Dedifferentiated amniotic fluid mesenchymal stem cell (primary cell): Measurements from ENCODE around the gene LMF1.
"Not testable (repeated sequence)": the region's sequence is repeated elsewhere in the genome, so short reads cannot be mapped to it uniquely, and the experiment has no call there.

Source experiments
- DNase-seq: peaks from one replicate; pipeline ENCODE4 v3.0.0-alpha.2; 2016; ENCODE audit errors: extremely low spot score

The LMF1 gene

DNA sequence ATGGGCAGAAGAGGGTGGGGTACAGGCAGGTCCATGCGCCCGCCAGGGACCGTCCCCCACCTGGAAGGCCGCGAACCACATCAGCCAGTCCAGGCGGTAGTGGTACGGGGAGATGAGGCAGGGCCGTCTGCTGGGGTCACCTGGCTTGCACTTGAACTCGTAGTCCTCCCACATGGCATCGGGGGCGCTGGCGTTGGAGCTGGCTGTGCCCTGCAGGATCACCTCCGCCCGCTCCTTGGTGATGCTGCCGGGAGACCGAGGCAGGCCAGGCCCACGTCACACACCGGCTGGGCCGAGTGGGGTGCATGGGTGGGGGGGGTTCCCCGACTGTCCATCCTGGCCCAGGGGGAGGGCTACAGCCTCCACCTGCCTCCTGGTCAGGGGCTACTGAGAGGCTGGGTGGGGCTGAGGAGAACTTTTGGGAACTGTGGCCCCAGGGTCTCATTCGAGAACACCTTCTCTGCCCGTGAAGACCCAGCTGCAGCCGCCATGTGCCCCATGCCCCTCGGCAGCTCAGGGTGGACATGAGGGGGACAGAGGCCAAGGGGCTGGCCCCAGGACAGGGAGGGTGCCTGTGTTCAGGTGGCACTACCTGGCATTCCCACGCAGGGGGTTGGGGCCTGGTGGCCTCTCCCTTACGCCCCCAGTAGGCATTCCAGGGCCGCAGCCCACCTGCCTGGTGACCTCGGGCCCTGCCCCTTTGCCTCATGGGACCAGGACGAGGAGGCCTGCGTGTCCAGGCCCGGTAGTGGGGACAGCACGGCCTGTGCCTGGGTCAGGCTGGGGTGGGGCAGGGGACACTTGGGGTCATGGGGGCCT is 100.8 kb downstream of the LMF1 start:
- DNase-seq = no peak

DNA sequence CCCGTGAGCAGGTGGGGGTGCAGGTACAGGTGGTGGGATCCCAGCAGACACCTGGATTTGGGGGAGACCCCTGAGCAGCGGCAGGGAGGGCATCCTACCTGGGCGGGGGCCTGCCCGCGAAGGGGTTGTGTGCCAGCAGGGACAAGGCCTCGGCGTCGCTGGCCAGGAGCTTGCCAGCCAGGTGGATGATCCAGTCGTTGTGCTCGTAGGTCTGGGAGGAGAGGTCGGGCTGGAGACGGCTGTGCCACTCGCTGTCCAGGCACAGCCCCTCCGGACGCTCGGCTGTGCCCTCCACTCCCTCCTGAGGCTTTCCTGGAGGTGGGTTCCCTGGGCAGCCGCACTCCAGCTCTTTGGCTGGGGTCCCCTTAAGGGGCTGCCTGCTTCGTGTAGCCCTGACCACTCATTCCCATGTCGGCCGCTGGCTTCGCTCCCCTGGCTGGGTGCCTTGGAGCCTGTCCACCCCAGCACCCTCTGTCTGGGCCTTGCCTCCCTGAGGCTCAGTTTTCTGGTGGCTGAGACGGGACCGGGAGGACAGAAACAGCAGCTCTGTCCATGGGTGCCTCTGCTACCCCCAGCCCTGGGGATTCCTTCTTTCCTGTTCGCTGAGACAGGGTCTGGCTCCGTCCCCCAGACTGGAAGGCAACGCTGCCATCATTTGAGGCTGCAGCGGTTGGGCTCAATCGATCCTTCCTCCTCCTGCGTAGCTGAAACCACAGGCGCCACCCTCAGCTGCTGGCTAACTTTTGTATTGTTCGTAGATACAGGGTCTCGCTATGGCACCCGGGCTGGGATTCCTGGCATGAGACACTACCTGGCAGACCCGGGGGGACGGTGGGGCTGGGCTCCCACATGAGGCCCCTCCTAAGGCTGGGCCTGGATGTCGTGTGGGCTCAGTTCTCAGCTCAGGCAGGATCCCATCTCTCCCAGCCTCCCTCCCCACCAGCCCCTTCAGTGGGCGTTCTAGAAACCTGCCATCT is 101.7 kb downstream of the LMF1 start:
- DNase-seq = no peak

DNA sequence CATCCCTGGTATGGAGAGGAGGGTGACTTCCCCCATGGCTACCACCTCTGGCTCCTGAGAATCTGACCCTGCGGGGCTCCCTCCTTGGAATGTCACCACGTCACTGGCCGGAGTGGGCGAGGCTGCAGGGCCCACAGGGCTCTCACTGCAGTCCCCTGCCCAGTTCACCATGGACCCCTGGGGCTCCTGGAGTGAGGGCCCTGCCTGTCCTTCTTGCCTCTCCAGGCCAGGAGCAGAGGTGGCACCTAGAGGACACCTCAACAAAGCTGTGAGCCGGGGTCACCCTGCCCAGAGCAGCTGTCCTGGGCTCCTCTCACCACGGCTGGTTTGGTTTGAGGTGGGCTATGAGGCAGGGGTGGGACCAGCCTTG is 102.4 kb downstream of the LMF1 start:
- no peak for DNase-seq

DNA sequence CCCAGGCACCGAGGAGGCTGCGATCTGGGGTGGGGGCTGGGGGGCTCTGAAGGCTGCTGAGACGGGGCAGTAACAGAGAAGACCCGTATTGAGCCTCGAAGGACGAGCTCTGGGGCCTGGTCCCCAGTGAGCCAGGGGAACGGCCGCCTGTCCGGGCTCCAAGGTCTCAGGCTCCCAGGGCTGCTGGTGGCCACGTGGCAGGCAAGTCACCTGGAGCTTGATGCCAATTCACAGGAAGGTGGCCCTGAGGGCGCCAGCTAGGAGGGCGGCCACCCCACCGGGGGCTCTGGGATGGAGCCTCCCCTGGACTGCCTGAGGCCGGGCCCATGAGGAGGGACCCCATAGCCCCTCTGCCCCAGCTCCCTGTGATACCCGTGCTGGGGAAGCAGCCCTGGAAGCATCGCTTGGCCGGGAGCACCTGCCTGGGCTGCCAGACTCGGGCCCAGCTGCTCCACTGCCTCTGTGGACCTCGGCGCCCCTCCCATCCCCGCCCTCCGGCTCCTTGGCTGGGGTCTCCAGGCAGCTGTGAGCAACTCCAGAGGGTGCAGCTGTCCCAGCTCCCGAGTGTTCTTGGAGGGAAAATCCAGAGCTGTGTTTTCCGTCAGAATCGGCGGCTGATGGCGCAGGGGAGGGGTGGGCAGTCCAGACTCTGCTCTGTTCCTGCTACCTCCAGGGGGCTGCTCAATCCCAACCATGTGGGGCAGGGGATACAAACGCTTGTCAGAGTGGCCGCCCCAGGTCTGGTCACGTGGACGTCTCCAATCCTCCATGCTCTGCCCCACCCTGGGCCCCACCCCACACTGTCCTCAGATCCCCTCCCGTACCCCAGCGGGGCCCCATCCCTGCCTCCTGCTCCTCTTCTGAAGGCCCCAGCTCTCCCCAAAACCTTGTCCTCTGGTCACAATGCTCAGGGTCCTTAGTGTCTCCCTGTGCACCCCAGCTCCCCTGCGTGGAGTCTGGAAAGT is 103.1 kb downstream of the LMF1 start:
- DNase-seq = no peak

DNA sequence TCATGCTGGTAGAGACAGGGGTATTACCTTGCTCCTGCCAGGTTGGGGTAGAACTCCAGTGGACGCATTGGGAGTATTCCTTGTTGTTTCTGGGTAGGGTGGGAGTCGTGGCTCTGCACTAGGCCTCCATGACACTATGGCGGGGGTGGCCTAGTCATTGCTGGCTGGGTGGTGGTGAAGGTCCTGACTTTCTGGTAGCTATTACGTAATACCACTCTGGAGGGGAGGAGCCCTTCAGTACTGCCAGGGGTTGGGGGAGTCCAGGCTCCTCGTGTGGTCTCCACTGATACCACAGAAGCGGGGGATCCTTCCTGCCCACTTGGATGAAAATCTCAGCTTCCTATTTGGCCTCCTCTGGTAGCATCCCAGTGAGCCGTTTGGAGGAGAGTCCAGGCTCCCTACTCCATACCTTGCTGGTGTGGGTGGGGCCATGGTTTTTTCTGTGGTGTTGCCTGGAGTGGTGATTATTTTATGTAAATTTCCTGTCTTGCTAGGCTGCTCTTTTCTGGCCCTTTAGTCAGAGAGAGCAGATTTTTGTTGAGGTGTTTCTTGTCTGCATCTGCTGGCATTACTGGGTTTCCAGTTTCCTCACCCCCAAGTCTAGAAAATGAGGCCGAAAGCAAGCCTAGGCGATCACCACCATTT is 104.4 kb downstream of the LMF1 start:
- no peak for DNase-seq

DNA sequence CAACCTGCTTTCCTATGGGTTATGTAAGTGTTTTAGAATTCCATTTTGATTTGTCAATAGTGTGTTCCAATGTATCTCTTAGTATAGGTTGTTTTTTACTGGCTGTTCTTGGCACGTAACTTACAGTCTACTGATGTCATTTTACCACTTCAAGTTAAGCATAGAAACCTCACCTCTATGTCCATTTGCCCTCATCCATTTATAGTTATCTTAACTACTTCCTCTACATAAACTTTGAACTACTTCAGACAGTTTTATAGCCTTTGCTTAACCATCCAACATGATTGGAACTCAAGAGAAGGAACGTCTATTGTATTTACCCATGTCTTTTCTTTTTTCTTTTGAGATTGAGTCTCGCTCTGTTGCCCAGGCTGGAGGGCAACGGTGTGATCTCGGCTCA is 105.8 kb downstream of the LMF1 start:
- DNase-seq = no peak

DNA sequence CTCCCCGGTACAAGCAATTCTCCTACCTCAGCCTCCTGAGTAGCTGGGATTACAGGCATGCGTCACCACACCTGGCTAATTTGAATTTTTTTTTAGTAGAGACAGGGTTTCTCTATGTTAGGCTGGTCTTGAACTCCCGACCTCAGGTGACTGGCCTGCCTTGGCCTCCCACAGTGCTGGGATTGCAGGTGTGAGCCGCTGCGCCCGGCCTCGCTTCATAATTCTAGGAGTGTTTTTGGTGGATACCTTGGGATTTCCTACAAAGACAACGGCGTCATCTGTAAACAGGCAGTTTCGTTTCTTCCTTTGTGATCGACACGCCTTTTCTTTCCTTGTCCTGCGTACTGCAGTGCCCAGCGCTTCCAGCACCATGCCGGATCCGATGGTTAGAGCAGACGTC is 109.3 kb downstream of the LMF1 start:
- DNase-seq = no peak

DNA sequence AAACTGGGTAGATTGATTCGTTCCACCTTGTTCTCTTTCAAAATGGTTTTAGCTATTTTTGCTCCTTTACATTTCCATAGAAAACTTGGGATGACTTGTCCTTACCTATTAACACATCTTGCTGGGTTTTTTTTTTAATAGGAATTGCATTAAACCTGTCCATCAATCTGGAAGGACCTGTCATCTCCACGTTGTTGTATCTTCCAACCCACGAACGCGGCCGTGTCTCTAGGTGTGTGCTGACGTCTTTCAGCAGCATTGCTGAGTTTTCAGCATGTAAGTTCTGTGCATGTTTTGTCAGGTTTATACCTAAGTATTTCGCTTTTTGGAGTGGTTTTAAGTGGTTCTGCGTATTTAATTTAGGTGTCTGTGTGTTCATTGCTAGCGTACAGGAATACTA is 109.9 kb downstream of the LMF1 start:
- DNase-seq = no peak

DNA sequence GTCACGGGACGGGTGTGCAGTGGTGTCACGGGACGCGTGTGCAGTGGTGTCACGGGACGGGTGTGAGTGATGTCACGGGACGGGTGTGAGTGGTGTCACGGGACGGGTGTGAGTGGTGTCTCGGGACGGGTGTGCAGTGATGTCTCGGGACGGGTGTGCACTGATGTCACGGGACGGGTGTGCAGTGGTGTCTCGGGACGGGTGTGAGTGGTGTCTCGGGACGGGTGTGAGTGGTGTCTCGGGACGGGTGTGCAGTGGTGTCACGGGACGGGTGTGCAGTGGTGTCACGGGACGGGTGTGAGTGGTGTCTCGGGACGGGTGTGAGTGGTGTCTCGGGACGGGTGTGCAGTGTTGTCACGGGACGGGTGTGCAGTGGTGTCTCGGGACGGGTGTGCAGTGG is 111.8 kb downstream of the LMF1 start:
- not testable (repeated sequence) for DNase-seq

DNA sequence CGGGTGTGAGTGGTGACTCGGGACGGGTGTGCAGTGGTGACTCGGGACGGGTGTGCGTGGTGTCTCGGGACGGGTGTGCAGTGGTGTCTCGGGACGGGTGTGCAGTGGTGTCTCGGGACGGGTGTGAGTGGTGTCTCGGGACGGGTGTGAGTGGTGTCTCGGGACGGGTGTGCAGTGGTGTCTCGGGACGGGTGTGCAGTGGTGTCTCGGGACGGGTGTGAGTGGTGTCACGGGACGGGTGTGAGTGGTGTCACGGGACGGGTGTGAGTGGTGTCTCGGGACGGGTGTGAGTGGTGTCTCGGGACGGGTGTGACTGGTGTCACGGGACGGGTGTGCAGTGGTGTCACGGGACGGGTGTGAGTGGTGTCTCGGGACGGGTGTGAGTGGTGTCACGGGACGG is 112.3 kb downstream of the LMF1 start:
- DNase-seq = not testable (repeated sequence)

DNA sequence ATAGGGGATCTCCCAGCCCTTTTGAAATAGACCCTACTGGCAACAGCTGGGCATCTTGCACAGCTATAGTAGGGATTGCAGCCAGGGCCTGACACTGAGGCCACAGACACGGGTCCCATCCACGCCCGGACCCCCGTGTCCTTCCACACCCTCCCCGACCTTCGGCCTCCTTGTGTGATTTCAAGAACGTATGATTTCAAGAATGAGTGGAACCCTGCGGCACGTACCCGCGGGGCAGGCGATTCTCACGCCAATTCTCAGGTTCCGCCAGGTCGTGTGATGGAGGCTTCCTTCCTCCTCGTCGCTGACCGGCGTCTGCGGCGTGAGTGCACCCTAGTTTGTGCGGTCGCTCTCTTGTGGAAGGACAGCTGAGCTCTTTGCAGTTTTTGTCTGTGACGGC is 114.0 kb downstream of the LMF1 start:
- DNase-seq = no peak

DNA sequence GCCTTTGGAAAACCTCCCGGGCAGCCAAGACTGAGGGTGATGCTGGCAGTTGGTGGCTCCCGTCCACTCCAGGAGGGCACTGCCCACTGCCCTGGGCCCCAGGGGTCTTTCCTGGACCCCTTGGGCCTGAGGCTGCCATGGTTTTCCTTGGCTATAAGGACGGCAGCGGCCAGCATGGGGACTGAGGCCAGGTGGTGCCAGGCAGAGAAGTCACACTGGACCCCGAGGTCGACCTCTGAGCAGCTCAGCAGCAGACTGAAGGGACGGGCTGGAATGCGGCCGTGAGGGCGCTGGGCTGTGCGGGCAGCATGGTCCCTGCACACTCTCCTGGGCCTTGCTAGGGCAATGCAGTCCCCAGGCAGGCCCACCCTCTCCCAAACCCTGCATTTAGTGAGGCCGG is 114.7 kb downstream of the LMF1 start:
- DNase-seq = no peak

DNA sequence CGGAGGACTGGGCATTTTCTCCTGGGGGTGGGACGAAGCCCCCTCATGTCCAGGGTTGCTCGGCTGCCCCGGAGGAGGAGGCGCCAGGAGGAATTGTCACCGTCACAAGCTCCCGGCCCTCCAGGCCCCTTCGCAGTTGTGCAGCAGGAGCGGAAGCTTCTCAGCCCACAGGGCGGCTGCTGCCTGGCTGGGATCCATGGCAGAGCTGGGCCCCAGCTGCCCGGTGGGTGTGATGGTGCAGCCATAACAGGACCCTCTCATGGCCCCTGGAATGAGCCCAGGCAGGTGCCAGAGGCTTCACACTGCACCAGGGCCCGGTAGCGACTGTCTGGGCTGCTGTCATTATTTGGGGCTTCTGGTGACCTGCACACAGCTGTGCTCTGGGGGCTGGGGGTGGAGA is 115.3 kb downstream of the LMF1 start:
- DNase-seq = no peak

DNA sequence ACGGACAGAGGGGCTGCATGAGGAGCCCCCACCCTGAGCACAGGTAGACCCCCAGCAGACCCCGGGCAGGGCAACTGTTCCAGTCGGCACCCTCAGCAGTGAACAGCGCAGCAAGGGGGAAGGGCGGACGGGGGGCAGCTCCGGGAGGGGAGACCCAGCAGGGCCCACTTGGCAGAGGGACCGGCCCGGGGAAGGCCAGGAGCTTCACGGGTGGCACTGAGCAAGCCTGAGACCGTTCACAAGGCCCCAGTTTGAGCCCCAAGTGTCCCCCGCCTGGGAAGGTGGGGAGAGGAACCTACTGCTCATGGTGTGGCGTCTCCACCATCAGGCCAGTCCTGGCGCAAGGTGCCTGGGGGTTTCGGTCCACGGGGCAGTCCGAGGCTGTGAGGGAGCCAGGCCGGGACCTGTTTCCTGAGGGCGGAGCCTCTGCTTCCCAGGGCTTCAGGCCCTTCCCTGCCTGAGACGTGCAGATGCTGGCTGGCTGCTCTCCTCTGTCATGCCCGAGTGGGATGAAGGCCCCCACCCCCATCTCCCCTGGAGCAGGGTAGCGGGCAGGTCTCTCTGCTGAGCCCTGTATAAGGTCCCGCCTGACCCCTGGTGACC is 115.9 kb downstream of the LMF1 start:
- DNase-seq = no peak

DNA sequence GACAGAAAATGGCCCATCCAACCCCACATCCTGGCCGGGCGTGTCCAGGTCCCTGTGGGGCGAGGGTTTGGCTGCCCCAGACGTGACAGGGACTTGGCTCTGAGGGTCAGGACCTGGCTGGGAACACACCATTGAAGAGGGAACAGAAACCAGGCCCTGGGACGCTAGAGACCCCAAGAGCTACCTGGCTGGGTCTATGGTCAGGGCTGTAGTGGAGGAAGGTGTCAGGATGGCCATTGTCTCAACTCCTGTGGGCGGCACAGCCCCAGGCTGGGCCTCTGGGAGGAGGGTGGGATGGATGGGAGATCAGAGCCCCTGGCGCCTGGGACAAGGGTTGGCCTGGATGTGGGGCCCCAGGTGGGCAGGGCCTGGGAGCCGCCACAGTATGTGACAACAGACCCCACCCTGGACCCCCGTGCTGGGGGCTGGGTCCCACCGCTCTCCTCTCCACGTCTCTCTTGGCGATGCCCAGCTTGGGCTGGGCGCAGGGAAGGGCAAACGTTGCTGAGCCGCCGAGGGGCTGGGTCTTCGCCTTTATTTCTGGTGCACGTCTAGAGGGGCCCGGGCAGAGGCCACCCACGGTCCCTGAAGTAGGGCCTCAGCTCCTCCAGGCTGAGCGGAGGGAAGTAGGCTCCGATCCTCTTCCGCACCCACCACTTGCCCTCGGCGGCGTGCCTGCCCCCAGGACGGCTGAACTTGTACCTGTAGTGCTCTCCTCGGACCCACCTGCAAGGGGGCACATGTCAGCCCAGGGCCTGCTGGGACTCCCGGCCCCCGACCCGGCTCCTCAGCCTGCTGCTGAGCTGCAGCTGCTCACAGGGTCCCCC is 116.6 kb downstream of the LMF1 start:
- DNase-seq = no peak

DNA sequence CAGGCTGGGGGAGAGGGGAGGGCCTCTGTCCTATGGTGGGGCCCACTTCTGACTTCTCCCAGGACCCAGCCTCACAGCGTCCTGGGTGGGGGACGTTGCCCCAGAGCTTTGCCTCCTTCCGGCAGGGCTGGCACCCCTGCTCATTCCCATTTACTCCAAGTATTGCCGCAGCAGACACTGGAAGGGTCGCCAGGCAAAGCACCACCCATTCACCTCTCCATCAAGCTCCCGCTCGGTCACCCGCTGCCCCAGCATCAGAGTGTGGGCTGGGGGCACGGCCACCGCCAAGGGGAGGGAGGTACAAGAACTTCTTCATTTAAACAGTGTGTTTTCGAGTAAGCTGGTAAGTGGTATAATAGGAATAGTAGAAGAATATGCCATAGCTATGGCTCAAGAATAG is 117.5 kb downstream of the LMF1 start:
- no peak for DNase-seq

DNA sequence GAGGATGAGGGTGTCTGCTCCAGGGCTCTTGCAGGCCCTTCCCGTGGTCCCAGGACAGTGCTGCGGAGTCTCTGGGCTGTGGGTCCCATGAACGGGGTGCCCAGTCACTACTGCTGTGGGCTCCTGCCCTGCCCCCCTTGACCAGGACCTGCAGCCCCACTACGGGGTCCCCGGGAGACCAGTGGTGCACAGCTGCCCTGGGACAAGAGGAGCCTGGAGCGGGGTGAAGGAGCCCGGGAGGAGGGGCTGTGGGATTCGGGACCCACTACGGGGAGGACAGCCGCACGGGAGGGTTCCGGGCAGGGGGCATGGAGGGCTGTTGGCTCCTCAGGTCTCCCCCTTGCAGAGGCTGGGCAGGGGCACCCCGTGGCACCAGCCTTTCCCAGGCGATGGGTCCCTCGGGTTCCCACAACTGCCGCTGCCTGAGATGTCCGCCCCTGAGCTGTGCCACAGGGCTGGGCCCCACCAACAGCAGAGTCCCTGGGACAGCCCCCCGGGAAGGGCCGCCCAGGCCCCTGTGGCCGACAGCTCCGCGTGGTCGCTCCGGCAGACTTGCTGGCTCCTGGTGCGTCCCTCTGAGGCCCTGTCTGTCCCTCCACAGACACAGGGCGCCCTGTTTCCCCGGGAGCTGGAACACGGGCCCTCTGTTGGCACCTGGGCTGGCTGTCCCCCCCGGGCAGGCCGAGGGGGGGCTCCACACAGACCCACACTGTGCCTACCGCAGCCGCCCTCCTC is 118.2 kb downstream of the LMF1 start:
- DNase-seq = no peak

DNA sequence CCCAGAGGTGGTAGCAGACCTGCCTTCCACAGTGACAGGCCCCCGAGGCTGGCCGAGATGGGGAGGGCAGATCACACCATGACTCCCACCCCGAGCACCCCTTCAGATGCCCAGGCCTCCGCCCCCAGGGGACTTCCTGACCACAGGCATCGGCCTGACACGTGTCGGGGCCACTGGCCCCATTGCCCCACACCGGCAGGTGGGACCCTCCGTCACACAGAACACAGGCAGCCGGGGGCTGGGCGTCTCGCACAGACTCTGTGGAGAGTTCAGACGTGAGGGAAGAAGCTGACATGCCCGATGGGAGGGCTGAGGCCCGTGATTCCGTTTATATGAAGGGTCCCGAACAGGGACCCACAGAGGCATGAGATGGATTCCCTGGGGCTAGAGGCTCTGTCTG is 118.9 kb downstream of the LMF1 start:
- no peak for DNase-seq

DNA sequence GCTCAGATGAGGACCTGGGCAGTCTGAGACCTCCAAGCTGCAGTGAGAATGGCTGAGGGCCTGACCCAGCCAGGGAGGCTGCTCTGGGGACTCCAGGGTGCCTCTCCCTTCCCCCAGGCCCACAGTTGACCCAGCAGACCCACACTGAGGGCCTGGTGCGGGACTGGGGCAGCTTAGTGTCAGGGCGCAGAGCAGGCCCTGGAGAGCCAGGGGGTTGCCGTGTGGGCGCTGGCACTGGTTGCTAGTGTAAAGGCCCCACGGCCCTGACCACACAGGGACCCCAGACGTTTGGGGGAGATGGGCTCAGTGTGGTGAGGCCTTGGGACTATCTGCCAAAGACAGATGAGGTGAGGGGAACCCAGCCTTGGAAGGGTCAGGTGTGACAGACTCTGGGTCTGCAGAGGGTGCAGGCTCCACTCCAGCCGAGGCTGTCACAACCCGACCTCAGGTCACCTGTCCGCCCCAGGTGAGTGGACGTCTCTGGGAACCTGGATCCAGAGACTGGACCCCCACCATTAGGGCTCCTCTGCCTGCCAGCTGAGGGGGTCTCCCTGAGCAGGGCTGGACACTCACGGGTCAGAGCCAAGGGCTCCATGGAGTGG is 119.5 kb downstream of the LMF1 start:
- no peak for DNase-seq
